HG02852 (cell line): Measurements from ENCODE around the gene FLVCR2.
"Not testable (repeated sequence)": the region's sequence is repeated elsewhere in the genome, so short reads cannot be mapped to it uniquely, and the experiment has no call there.

Source experiments
- ATAC-seq: cut with Tn5 transposase; IDR thresholded peaks from one replicate; pipeline ENCODE4 v1.9.1; 2021; ENCODE audit warnings: mild to moderate bottlenecking, moderate library complexity; ENCODE audit not compliant: unreplicated experiment

Gene FLVCR2

DNA sequence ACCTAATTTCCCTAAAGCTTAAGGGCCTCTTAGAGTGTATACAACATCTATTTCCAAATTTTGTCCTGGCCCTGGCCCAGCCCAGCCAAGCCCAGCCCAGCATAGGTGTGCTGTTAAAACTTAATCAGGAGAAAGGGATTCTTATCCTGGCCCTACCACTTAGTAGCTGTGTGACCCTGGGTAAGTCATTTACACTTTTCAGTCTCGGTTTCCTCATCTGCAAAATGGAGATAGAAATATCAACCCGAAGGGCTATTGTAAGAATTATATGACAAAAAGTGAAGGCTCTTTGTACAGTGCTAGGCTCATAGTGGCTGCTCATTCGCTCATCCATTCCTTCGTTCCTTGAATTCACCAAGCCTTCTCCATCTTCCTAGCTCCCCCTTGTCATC is 81.8 kb downstream of the FLVCR2 start:
- ATAC-seq, result no peak

DNA sequence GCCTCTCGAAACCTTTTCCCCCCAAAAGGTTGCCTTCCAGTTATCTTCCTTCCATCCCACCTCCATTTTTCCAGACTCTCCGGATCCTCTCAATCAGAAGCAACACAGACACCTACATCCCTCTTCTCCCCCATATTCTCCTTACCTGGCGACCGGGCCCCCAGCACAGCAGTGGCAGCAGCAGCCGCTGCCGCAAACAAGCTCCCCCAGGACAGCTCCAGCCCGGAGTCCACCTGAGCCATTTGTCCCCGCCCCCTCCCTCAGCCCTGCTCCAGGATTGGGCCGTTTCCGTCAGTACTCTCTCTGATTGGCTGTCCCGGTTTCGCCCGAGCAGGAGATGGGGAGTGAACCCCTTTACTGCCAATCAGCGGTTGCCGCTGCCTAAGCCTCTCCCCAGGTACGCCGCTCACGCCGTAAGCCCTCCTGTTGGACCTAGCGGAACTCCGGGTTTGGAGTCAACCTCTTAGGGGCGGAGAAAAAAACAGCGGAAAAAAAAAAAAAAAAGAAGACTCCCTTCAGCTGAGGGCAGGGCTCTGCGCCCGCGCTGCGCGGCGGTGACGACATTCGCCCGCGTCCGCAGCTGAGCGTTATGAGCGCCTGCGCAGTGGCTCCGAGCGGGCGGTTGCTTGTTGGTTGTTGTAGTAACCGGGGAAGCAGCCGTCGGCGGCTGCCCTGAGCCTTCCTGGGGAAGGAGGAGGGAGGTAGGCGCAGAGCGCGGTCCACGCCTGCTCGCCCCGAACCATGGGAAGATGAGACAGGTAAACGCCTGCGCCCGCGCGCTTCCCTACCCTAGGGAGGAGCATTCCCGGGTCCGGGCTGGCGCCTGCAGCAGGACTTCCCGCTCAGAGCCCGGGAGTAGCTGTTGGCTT is 82.4 kb downstream of the FLVCR2 start, which contains the start of the genes ERG28 and TTLL5:
Gene ERG28, minus strand, starts transcription at position 247 of the 869 bp plus-strand sequence. CDS start 3,374 bp downstream, outside the sequence.
Gene TTLL5, plus strand, starts transcription at position 617 of the 869 bp plus-strand sequence. CDS start 1,904 bp downstream, outside the sequence.
- ATAC-seq, result peak; percentile 97

DNA sequence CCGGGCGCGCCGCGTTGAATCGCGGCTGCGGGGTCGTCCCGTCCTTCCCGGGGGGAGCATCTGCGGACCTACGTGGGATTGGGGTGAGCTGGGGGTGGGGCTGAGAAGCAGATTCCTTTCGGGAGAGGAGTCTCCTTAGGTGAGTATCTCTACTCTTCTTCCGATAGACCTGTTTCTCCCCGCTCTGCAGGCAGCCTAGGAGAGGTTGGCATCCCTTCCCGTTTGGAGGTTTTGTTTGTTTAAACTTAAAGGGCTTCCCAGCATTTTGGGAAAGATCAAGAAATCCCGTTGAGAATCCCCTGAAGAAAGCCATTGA is 83.0 kb downstream of the FLVCR2 start:
- no peak for ATAC-seq

DNA sequence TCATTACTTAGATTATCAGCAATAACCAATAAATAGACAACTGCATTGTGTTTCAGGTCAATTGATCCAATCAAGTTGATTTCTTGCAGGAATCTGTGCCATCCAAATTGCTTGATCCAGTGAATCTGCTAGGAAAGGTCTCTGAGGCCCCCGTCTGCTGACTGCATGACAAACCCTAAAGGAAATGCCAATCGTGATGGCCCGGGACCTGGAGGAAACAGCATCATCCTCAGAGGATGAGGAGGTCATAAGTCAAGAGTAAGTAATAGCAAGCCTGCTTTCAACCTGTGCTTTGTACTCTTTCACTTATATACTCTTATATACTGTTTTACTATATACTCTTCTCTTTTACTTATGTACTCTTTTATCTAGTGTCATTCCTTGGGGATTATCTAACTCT is 84.5 kb downstream of the FLVCR2 start:
- ATAC-seq, result no peak

DNA sequence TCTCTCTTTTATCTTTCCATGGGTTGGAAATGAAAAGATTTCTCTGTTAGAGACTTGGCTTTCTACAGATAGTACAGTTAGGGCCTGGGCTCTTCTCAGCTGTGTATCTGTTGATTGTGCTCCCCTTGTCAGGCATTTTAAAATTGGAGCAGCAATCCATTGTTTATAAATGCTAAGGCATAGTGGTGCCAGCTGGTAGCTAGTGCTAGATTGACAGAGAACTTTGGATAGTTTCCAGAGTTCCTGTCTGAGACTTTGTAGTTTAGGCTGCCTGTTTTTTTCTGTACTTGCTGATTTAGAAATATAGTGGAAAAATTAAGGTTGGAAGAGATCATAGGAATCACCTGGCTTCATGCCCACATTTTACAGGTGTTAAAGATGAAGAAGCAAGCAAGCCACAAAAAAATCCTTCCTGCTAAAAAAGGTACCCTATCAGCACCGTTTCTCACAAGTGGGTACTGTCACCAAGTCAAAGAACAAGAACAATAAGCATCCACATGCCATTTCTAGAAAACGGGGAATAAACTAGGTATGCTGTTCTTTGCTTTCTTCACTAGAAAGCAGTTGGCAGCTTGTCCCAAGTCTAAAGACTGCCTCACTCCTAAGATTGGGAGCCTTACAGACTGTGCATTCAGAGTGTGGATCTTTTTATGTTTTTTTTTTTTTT is 88.8 kb downstream of the FLVCR2 start:
- no peak for ATAC-seq

DNA sequence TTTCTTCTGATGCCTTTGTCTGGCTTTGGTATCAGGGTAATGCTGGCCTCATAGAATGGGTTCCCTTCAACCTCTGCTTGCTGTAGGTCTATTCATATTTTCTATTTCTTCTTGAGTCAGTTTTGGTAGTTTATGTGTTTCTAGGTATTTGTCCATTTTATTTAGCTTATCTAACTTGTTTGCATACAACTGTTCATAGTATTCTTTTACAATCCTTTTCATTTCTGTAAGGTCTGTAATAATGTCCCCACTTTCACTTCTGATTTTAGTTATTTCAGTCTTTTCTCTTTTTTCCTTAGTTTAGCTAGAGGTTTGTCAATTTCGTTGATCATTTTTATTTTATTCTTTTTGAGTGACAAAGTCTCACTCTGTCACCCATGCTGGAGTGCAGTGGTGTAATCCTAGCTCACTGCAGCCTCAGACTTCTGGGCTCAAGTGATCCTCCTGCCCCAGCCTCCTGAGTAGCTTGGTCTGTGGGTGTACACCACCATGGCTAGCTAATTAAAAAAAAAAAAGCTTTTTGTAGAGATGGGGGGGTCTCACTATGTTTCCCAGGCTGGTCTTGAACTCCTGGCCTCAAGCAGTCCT is 94.3 kb downstream of the FLVCR2 start:
- ATAC-seq, result no peak

DNA sequence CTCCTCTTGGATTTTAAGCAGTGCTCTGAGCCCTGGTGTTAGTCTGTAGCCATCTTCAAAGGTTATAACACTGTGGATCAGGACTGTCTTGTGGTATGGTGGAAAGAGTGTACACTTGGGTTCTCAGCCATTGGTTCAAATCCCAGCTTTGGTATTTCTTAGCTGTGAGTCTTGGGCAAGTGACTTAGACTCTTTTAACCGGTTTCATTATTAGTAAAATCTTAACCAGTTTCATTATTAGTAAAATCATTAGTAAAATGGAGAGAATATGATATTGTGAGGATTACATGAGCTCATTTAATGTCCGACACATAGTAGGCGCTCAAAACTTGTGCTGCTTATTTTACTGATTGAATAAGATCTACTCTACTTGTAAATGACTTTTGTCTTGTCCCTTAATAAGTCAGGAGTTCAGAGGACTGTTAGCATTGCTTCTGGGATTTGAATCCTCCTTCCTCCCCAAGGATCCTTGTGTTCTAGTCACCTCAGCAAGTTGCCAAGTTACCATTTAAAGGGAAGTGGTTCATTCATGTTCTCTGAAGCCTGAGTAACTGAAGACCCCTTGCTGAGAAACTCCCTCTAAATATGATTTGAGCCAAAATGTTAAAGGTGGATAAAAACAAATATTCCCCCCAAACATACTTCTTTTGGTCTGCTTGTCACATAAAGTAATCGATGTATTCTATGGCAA is 95.1 kb downstream of the FLVCR2 start:
- no peak for ATAC-seq

DNA sequence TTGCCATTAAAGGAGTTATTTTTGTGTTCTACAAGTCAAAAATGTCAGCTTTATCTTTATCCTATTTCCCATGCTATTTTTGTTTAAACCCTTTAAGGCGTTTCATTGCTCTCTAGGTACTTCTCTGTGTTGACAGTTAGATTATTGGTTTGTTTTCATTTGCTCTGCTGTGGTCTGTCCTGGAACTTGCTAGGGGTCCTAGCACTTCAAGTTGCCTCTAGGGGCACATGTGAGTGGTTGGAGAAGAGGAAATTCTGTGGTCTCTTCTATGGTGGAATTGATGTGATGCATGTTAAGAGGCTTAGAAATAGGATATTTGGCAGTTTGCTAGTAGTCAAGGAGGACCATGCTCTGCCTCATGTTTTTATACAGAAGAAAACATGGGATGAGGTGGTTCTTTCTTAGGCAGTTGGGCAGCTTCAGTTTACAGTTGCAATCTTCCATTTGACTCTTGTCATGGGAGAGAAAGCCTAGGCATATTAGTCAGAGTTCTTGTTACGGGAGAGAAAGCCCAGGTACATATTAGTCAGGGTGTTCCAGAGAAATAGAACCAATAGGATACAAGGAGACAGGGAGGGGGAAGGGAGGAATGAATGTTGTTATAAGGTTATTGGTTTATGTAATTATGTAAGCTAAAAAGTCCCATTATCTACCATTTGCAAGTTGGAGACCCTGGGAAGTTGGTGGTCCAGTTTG is 97.0 kb downstream of the FLVCR2 start:
- ATAC-seq, result no peak

DNA sequence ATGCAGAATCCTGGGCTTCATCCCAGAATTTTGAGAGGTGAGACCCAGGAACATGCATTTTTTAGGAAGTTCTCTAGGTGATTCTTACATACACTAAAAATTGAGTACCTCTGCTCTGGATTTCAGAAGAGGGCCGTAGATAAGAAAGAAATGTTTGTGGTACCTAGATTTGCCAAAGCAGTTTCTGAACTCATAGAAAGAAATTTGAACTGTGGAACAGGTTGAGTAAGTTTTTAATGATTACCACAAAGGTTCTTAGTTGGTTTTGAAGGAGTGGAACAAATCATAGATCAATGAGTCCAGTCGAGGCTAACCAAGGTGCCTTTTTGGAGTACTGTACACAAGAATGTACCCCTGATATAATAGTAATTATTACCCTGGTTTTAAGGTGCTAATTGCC is 107.5 kb downstream of the FLVCR2 start:
- ATAC-seq, result no peak

DNA sequence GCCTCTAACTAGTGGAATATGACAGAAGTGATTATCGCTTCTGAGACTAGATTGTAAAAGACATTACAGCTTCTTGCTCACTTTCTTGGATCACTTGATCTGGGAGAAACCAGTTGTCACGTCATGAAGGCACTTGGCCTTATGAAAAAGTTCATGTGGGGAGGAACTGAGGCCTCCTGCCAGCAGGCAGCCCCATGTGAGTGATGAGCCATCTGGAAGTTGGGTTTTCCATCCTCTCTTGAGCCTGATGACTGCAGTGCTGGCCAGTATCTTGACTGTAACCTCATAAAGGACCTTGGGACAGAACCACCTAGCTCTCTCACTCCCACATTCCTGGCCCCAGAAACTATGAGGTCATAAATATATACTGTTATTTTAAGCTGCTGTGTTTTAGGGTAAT is 110.6 kb downstream of the FLVCR2 start:
- ATAC-seq, result no peak

DNA sequence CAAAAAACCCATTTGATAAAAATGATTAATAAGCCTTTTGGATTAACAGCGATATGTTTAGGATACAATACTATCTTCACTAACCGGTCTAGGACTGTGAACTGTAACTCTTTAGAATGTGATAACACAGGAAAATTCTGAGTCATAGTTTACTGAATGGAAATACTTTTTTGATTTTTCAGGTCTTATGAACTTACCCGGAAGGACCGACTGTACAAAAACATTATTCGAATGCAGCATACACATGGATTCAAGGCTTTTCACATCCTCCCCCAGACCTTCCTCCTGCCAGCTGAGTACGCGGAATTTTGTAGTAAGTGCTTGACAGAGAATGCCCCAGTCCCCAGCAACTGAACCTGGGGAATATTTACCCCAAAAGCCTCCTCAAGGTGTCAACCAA is 111.6 kb downstream of the FLVCR2 start:
- ATAC-seq, result no peak

DNA sequence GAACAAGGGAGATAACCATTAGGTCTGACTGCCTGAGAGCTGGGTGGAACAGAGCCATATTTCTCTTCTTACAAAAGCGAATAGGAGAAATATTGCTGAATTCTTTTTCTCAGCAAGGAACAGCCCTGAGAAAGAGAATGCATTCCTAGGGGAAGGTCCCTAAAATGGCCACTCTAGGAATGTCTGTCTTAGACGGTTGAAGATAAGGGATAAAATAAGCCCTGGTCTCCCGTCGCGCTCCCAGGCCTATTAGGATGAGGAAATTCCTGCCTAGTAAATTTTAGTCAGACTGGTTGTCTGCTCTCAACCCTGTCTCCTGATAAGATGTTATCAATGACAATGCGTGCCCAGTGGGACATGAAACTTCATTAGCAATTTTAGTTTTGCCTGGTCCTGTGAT is 116.6 kb downstream of the FLVCR2 start:
- ATAC-seq, result not testable (repeated sequence)

DNA sequence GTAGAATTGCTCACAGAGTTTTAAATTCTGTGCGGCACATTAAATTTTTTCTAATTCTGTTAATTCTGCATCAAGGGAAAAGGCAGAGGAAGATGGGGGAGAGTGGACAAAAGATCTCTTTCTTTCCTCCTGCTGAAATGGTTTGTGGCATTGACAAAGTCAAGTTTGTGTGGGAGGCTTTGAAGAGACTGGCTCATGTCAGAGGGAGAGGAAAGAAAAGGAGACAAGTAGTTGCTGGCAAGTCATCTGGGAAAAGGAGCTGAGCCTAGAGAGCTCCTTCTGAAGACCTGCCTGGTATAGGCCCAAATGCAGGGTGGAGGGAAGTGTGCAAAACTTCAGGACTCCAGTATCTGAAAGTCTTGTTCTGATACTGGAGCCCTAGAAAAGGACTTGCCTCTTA is 119.0 kb downstream of the FLVCR2 start:
- ATAC-seq, result no peak
